ENCODE measurements around the gene P4HTM. TPM values are rescaled to one million over a fixed set of nuclear protein-coding genes. Genes with fewer than 3 reads are reported as not detected.

The P4HTM gene
- total RNA-seq, 1 donor from 2014 or later: 26.3 TPM

DNA sequence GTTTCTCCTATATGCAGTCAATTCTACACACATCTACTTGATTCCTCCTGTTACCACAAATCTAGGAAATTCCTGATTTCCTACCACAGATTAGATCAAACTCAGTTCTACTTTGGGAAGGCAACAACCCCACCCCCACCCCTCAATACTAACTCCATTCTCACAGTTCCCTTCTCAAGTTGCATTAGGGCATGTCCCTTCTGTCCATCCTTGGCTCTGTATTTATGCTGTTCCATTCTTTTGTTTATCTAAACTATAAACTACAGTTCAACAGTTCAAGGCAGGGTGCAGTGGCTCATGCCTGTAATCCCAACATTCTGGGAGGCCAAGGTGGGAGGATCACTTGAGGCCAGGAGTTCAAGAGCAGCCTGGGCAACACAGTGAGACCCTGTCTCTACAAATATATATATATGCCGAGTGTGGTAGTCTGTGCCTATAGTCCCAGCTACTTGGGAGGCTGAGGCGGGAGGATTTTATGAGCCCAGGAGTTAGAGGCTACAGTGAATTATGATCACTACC lies 64.4 kb downstream of the P4HTM start:
- H3K27me3 Mint-ChIP-seq (ENCODE audit: low read depth): no peaks in the 10 kb centered on the region
- no peak overlapping the region for H3K4me3 Mint-ChIP-seq (ENCODE audit: unreplicated experiment)
- no peak for DNase-seq (ENCODE audit: low spot score)
- no peak overlapping the region for H3K27ac Mint-ChIP-seq (ENCODE audit: unreplicated experiment)
- peaks cover 30% of the 10 kb centered on the region for H3K36me3 Mint-ChIP-seq (ENCODE audit: low read depth)
- TF ChIP-seq, protein P1, sequence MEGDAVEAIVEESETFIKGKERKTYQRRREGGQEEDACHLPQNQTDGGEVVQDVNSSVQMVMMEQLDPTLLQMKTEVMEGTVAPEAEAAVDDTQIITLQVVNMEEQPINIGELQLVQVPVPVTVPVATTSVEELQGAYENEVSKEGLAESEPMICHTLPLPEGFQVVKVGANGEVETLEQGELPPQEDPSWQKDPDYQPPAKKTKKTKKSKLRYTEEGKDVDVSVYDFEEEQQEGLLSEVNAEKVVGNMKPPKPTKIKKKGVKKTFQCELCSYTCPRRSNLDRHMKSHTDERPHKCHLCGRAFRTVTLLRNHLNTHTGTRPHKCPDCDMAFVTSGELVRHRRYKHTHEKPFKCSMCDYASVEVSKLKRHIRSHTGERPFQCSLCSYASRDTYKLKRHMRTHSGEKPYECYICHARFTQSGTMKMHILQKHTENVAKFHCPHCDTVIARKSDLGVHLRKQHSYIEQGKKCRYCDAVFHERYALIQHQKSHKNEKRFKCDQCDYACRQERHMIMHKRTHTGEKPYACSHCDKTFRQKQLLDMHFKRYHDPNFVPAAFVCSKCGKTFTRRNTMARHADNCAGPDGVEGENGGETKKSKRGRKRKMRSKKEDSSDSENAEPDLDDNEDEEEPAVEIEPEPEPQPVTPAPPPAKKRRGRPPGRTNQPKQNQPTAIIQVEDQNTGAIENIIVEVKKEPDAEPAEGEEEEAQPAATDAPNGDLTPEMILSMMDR (IDR thresholded peaks at IDR 0.05): no peak
- H3K4me1 Mint-ChIP-seq (ENCODE audit: low read depth): peaks cover 6% of the 10 kb centered on the region
- no peaks in the 10 kb centered on the region for H3K9me3 Mint-ChIP-seq (ENCODE audit: low read depth)

Small RNAs within 50 kb of the gene (microRNA-seq; reads per million reads assigned to microRNA genes)
- gene MIR191 (ENCODE audit: borderline number of aligned reads): 10,485 reads per million, percentile 94 among the genes with 10 or more reads in this experiment
- gene MIR425 (ENCODE audit: borderline number of aligned reads): 2,990 reads per million, percentile 88 among the genes with 10 or more reads in this experiment

Other genes with a start within 250 kb of the P4HTM start
- 66.5 to 75.5 TPM (median 73.3 TPM) in 3 replicates for gene PRKAR2A, start 142.4 kb upstream of the P4HTM start, total RNA-seq
- gene SLC25A20, start 91.4 kb upstream of the P4HTM start, total RNA-seq: 21.7 to 28.1 TPM (median 23.7 TPM) in 3 replicates
- gene ARIH2, start 71.4 kb upstream of the P4HTM start, total RNA-seq: 61.7 to 69.9 TPM (median 69.2 TPM) in 3 replicates
- gene WDR6, start 17.1 kb downstream of the P4HTM start, total RNA-seq: 164 to 222 TPM (median 168 TPM) in 3 replicates
- 18.3 to 29.7 TPM (median 21.5 TPM) in 3 replicates for gene DALRD3, start 28.3 kb downstream of the P4HTM start, total RNA-seq
- gene NDUFAF3, start 31.9 kb downstream of the P4HTM start, total RNA-seq: 60.4 to 74.3 TPM (median 69.2 TPM) in 3 replicates
- 133 to 199 TPM (median 140 TPM) in 3 replicates for gene IMPDH2, start 39.2 kb downstream of the P4HTM start, total RNA-seq
- 77.5 to 89.5 TPM (median 79.3 TPM) in 3 replicates for gene QRICH1, start 103.8 kb downstream of the P4HTM start, total RNA-seq
- gene QARS1, start 114.5 kb downstream of the P4HTM start, total RNA-seq: 144 to 225 TPM (median 177 TPM) in 3 replicates
- 34.2 to 43.4 TPM (median 35.6 TPM) in 3 replicates for gene USP19, start 130.6 kb downstream of the P4HTM start, total RNA-seq
- 824 to 1,096 TPM (median 1,075 TPM) in 3 replicates for gene LAMB2, start 142.8 kb downstream of the P4HTM start, total RNA-seq
- 18.1 to 19.4 TPM (median 18.7 TPM) in 3 replicates for gene CCDC71, start 176.1 kb downstream of the P4HTM start, total RNA-seq
- gene KLHDC8B, start 181.4 kb downstream of the P4HTM start, total RNA-seq: 15.6 to 40.8 TPM (median 35.1 TPM) in 3 replicates